Transverse colon (tissue), 4 donors: ENCODE data around the gene NAP1L4.

ENCODE experiments used
- CTCF ChIP-seq, 5 experiments: fragments of 200-600 bp in 3 of 5; fragments of 450-650 bp in 2 of 5; sonication (generic) in 3 of 5; IDR thresholded peaks; 1 replicate in 2 of 5; 2 replicates in 3 of 5; pipeline ENCODE4 v1.5.1; 2016 to 2017; ENCODE audit warnings: antibody characterized with exemption in 5 of 5, inconsistent platforms in 3 of 5, mild to moderate bottlenecking in 2 of 5, moderate library complexity in 1 of 5
- EP300 ChIP-seq: sonication (generic); formaldehyde crosslinking; IDR thresholded peaks from one replicate; pipeline ENCODE4 v1.6.1; 2017; ENCODE audit warnings: antibody characterized with exemption, low read depth
- POLR2A ChIP-seq: fragments of 450-650 bp; IDR thresholded peaks from one replicate; pipeline ENCODE4 v1.6.1; 2016; ENCODE audit warnings: antibody characterized with exemption, mild to moderate bottlenecking, moderate library complexity
- POLR2AphosphoS5 ChIP-seq, 3 donors: sonication (generic); formaldehyde crosslinking; IDR thresholded peaks; one replicate each; pipeline ENCODE4 v1.6.1; 2016; ENCODE audit warnings: antibody characterized with exemption in 3 of 3

- no peak for TF ChIP-seq POLR2AphosphoS5 (IDR thresholded peaks at IDR 0.05)
- TF ChIP-seq CTCF (IDR thresholded peaks at IDR 0.05), result peak in 1 of 5 experiments; percentile 9
- no peak for TF ChIP-seq POLR2A
- no peak for TF ChIP-seq EP300
Measured at GRCh38 chr11:2998073-2998850, 6.1 kb upstream of the NAP1L4 start.
